HG03575 (cell line): Measurements from ENCODE around the gene ITGA8.
"Not testable (repeated sequence)": the region's sequence is repeated elsewhere in the genome, so short reads cannot be mapped to it uniquely, and the experiment has no call there.

Experiments used
- ATAC-seq: cut with Tn5 transposase; IDR thresholded peaks from one replicate; pipeline ENCODE4 v1.9.1; 2021; ENCODE audit not compliant: unreplicated experiment, insufficient number of reproducible peaks, low FRiP score; ENCODE audit errors: extremely low read depth

ITGA8 gene

GRCh38 chr10:15703151-15703880 is 16.4 kb downstream of the ITGA8 start:
- ATAC-seq = no peak

- no peak for ATAC-seq
Measured at GRCh38 chr10:15700078-15700674, 19.5 kb downstream of the ITGA8 start.

GRCh38 chr10:15695852-15696251 is 23.9 kb downstream of the ITGA8 start:
- no peak for ATAC-seq

- no peak for ATAC-seq
Measured at GRCh38 chr10:15690031-15690430, 29.7 kb downstream of the ITGA8 start.

- ATAC-seq = no peak
Measured at GRCh38 chr10:15684768-15685167, 35.0 kb downstream of the ITGA8 start.

GRCh38 chr10:15681076-15681475 is 38.6 kb downstream of the ITGA8 start:
- no peak for ATAC-seq

GRCh38 chr10:15678851-15679250 is 40.9 kb downstream of the ITGA8 start:
- ATAC-seq = no peak

GRCh38 chr10:15672469-15672868 is 47.3 kb downstream of the ITGA8 start:
- ATAC-seq = no peak

- ATAC-seq = no peak
Measured at GRCh38 chr10:15670880-15671279, 48.8 kb downstream of the ITGA8 start.

GRCh38 chr10:15661574-15661973 is 58.1 kb downstream of the ITGA8 start:
- no peak for ATAC-seq

- no peak for ATAC-seq
Measured at GRCh38 chr10:15660990-15661389, 58.7 kb downstream of the ITGA8 start.

GRCh38 chr10:15658069-15658702 is 61.5 kb downstream of the ITGA8 start:
- ATAC-seq = no peak

GRCh38 chr10:15652757-15653156 is 67.0 kb downstream of the ITGA8 start:
- ATAC-seq = no peak

GRCh38 chr10:15652117-15652516 is 67.6 kb downstream of the ITGA8 start:
- ATAC-seq = no peak

GRCh38 chr10:15651175-15651574 is 68.5 kb downstream of the ITGA8 start:
- no peak for ATAC-seq

GRCh38 chr10:15642095-15642494 is 77.6 kb downstream of the ITGA8 start:
- ATAC-seq = no peak

- ATAC-seq = no peak
Measured at GRCh38 chr10:15640536-15641085, 79.1 kb downstream of the ITGA8 start.

GRCh38 chr10:15636446-15636845 is 83.3 kb downstream of the ITGA8 start:
- no peak for ATAC-seq

GRCh38 chr10:15632456-15633091 is 87.1 kb downstream of the ITGA8 start:
- ATAC-seq = no peak

GRCh38 chr10:15631205-15631604 is 88.5 kb downstream of the ITGA8 start:
- ATAC-seq = not testable (repeated sequence)
